CD14-positive monocyte (primary cell): ENCODE results near the gene RAPH1. TPM values are rescaled to one million over a fixed set of nuclear protein-coding genes. Genes with fewer than 3 reads are reported as not detected.

Experiments
- DNase-seq, 3 donors: peaks; one replicate each; pipeline ENCODE4 v3.0.0-alpha.2; 2011 to 2022
- H2AFZ ChIP-seq: 2 replicates; pipeline ENCODE4 v1.6.0; 2012; ENCODE audit warnings: mild to moderate bottlenecking, low read depth, low read length, inconsistent platforms; ENCODE audit not compliant: insufficient read depth, poor library complexity, severe bottlenecking
- H3K27ac ChIP-seq, 2 donors: 1 replicate in 1 of 2; 2 replicates in 1 of 2; pipeline ENCODE4 v1.5.1; 2012 to 2013; ENCODE audit warnings: low read length in 2 of 2, control low read depth in 1 of 2, inconsistent platforms in 1 of 2, low read depth in 1 of 2, mild to moderate bottlenecking in 1 of 2
- H3K27me3 ChIP-seq, 2 donors: one replicate each; pipeline versions ENCODE4 v1.6.0 to v1.6.1; 2011 to 2013; ENCODE audit warnings: low read length in 2 of 2; ENCODE audit not compliant: control insufficient read depth in 2 of 2, insufficient read depth in 2 of 2
- H3K36me3 ChIP-seq, 2 donors: replicated peaks in 1 of 2; 1 replicate in 1 of 2; 2 replicates in 1 of 2; pipeline versions ENCODE4 v1.5.1 to v1.6.1; 2012 to 2013; ENCODE audit warnings: low read length in 2 of 2, control low read depth in 1 of 2, inconsistent platforms in 1 of 2, mild to moderate bottlenecking in 1 of 2; ENCODE audit not compliant: insufficient read depth in 2 of 2, control insufficient read depth in 1 of 2
- H3K4me1 ChIP-seq, 2 donors: 1 replicate in 1 of 2; 2 replicates in 1 of 2; pipeline versions ENCODE4 v1.5.1 to v1.6.1; 2012 to 2013; ENCODE audit warnings: low read length in 2 of 2, control low read depth in 1 of 2, inconsistent platforms in 1 of 2, mild to moderate bottlenecking in 1 of 2, moderate library complexity in 1 of 2; ENCODE audit not compliant: insufficient read depth in 2 of 2, control insufficient read depth in 1 of 2
- H3K4me2 ChIP-seq: replicated peaks from 2 replicates; pipeline ENCODE3; 2012; ENCODE audit warnings: low read length, moderate library complexity, mild to moderate bottlenecking; ENCODE audit not compliant: poor library complexity, severe bottlenecking; ENCODE audit errors: extremely low read depth
- H3K4me3 ChIP-seq, 3 experiments: fragments of 200-600 bp in 1 of 3; sonication (generic) in 1 of 3; replicated peaks in 1 of 3; 1 replicate in 2 of 3; 2 replicates in 1 of 3; pipeline ENCODE4 v1.5.1; 2011 to 2013; ENCODE audit warnings: low read length in 3 of 3, mild to moderate bottlenecking in 3 of 3, control low read depth in 2 of 3, low read depth in 2 of 3, inconsistent platforms in 1 of 3, moderate library complexity in 1 of 3
- H3K79me2 ChIP-seq: 2 replicates; pipeline ENCODE4 v1.6.0; 2012; ENCODE audit warnings: mild to moderate bottlenecking, control low read depth, inconsistent platforms, low read length, moderate library complexity; ENCODE audit not compliant: insufficient read depth
- H3K9ac ChIP-seq: 2 replicates; pipeline ENCODE4 v1.6.0; 2017; ENCODE audit warnings: low read length, mild to moderate bottlenecking; ENCODE audit not compliant: insufficient read depth, poor library complexity, severe bottlenecking
- H3K9me3 ChIP-seq, 2 donors: replicated peaks in 1 of 2; 1 replicate in 1 of 2; 2 replicates in 1 of 2; pipeline versions ENCODE4 v1.5.1 to v1.6.1; 2012 to 2013; ENCODE audit warnings: low read length in 2 of 2, control low read depth in 1 of 2; ENCODE audit not compliant: control insufficient read depth in 1 of 2, insufficient read depth in 1 of 2
- H4K20me1 ChIP-seq: 2 replicates; pipeline ENCODE4 v1.6.0; 2012; ENCODE audit warnings: mild to moderate bottlenecking, low read length, control low read depth, moderate library complexity; ENCODE audit not compliant: insufficient read depth
- H3K27ac Mint-ChIP-seq, 7 donors: one replicate each; pipeline ENCODE4 v1.8.0; 2020; ENCODE audit warnings: mild to moderate bottlenecking in 7 of 7, mixed read lengths in 7 of 7, moderate library complexity in 6 of 7, inconsistent platforms in 2 of 7
- H3K27me3 Mint-ChIP-seq, 3 donors: one replicate each; pipeline ENCODE4 v1.8.0; 2021 to 2022; ENCODE audit warnings: low read depth in 3 of 3, mild to moderate bottlenecking in 3 of 3, mixed read lengths in 3 of 3, moderate library complexity in 3 of 3, inconsistent platforms in 1 of 3
- H3K36me3 Mint-ChIP-seq, 2 donors: one replicate each; pipeline ENCODE4 v1.8.0; 2020; ENCODE audit warnings: mixed read lengths in 2 of 2, inconsistent platforms in 1 of 2, mild to moderate bottlenecking in 1 of 2
- H3K4me1 Mint-ChIP-seq: one replicate; pipeline ENCODE4 v1.8.0; 2020; ENCODE audit warnings: mild to moderate bottlenecking, mixed read lengths
- H3K4me3 Mint-ChIP-seq, 2 donors: one replicate each; pipeline ENCODE4 v1.8.0; 2020; ENCODE audit warnings: mild to moderate bottlenecking in 2 of 2, mixed read lengths in 2 of 2, moderate library complexity in 1 of 2
- H3K9me3 Mint-ChIP-seq, 7 donors: one replicate each; pipeline ENCODE4 v1.8.0; 2020 to 2022; ENCODE audit warnings: mixed read lengths in 7 of 7, mild to moderate bottlenecking in 6 of 7, moderate library complexity in 6 of 7, inconsistent platforms in 2 of 7
- WGBS: methylation state at CpG from one replicate; pipeline ENCODE4 v1.1.5; 2013; ENCODE audit warnings: missing lambda C conversion rate; ENCODE audit not compliant: insufficient coverage; 5-methylcytosine and 5-hydroxymethylcytosine counted together
- intact Hi-C, 2 donors: fragments of 100-400 bp; cut with micrococcal nuclease; formaldehyde crosslinking; loops; one replicate each; pipeline versions ENCODE4 v1.15.0 to v1.15.1; 2023
- polyA plus RNA-seq, 3 donors: library from polyadenylated mRNA; depleted of rRNA in 1 of 3; unstranded in 2 of 3; stranded (reverse) in 1 of 3; fragments of 300-500 nt in 2 of 3; fragments of >200 nt in 1 of 3; fragmentation: Illumina TruSeq in 2 of 3; gene quantifications; 1 replicate in 2 of 3; 2 replicates in 1 of 3; pipeline ENCODE4 v1.2.3, GENCODE V29; 2012 to 2021
- TF ChIP-seq, protein P1 (sequence below): fragments of 200-600 bp; IDR thresholded peaks from one replicate; pipeline ENCODE4 v1.8.0; 2022; ENCODE audit warnings: antibody characterized with exemption, mild to moderate bottlenecking

Gene RAPH1
- polyA plus RNA-seq, 3 donors: 3.8 to 5.1 (median 4.5) TPM

DNA sequence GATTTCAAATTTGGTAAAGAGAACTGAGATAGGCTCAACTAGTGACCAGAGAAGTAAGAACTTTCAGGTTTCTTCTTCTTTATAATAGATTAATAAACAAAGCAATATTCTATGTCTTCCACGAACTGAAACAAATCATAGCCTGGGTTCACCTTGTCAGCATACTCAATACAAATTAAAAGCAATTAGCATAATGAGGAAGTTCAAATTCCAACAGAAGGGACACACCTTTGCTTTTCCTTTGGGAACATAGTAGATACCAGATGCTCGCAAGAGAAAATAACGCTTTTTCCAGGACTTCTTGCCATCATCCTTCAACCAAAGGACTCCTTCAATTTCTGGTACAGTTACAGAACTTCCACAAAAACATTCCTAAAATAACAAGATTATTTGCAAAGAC lies 79.9 kb downstream of the RAPH1 start:
- no peak overlapping the region for H3K4me3 Mint-ChIP-seq
- TF ChIP-seq, protein P1, sequence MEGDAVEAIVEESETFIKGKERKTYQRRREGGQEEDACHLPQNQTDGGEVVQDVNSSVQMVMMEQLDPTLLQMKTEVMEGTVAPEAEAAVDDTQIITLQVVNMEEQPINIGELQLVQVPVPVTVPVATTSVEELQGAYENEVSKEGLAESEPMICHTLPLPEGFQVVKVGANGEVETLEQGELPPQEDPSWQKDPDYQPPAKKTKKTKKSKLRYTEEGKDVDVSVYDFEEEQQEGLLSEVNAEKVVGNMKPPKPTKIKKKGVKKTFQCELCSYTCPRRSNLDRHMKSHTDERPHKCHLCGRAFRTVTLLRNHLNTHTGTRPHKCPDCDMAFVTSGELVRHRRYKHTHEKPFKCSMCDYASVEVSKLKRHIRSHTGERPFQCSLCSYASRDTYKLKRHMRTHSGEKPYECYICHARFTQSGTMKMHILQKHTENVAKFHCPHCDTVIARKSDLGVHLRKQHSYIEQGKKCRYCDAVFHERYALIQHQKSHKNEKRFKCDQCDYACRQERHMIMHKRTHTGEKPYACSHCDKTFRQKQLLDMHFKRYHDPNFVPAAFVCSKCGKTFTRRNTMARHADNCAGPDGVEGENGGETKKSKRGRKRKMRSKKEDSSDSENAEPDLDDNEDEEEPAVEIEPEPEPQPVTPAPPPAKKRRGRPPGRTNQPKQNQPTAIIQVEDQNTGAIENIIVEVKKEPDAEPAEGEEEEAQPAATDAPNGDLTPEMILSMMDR: no peak
- H3K9me3 Mint-ChIP-seq: peaks cover 0 to 1% (median 0%) of the 10 kb centered on the region in 7 donors
- no peaks in the 10 kb centered on the region for H4K20me1 ChIP-seq
- H3K9ac ChIP-seq: no peak overlapping the region
- H3K4me2 ChIP-seq: no peak overlapping the region
- WGBS: no CpG with 5 or more reads among the region's 3 CpGs
- intact Hi-C loops: no loop called here
- peaks cover 0 to 3% (median 0%) of the 10 kb centered on the region in 3 donors for H3K27me3 Mint-ChIP-seq
- peaks cover 6 to 8% of the 10 kb centered on the region in 2 donors for H3K4me1 ChIP-seq
- H3K27me3 ChIP-seq: peaks cover 0 to 2% of the 10 kb centered on the region in 2 donors
- peaks cover 10% of the 10 kb centered on the region for H3K4me1 Mint-ChIP-seq
- DNase-seq: no peak
- H3K27ac Mint-ChIP-seq: no peak overlapping the region
- H3K36me3 Mint-ChIP-seq: peaks cover 17 to 21% of the 10 kb centered on the region in 2 donors
- peaks cover 5 to 8% of the 10 kb centered on the region in 2 donors for H3K36me3 ChIP-seq
- no peaks in the 10 kb centered on the region for H3K79me2 ChIP-seq
- no peak overlapping the region for H3K4me3 ChIP-seq
- no peaks in the 10 kb centered on the region for H3K9me3 ChIP-seq
- H2AFZ ChIP-seq: no peak overlapping the region
- no peak overlapping the region for H3K27ac ChIP-seq

DNA sequence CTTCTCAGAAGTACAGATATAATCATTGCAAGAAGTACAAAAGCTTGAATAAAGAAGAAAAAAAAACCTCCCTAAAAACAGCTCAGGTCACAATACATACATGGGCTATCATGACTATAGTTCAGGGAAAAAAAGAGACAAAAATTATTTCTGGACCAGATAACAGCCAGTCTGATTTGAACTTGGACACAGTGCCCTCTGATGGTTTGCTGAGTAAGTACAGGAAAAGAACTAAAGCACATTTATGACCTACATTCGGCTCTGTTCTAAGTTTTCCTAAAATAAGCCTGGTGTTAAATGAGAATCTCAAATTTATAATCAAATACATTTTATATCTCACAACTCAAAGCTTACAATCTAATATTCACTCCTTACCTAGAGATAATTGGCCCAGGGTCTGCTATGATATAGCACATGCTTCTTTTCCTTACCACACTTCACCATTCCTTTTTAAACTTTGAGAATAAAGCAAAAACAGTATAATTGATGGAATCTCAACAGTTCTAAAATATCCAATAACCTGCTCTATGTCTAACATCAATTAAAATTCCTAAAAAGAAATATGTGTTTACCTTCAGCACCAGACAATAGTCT lies 81.1 kb downstream of the RAPH1 start:
- Histone ChIP-seq H3K27me3 (peaks cover 0 to 2% of the 10 kb centered on the region in 2 donors), H3K4me2 (no peak overlapping the region), H3K79me2 (no peaks in the 10 kb centered on the region), H3K4me3 (no peak overlapping the region), H3K27ac (no peak overlapping the region), H3K9me3 (no peaks in the 10 kb centered on the region), H3K4me1 (peaks cover 6 to 8% of the 10 kb centered on the region in 2 donors), H4K20me1 (no peaks in the 10 kb centered on the region), H3K9ac (no peak overlapping the region), H2AFZ (no peak overlapping the region), H3K36me3 (peaks cover 5 to 9% of the 10 kb centered on the region in 2 donors)
- H3K36me3 Mint-ChIP-seq: peaks cover 11 to 17% of the 10 kb centered on the region in 2 donors
- intact Hi-C loops: no loop called here
- TF ChIP-seq, protein P1: peak; percentile 77
- H3K4me3 Mint-ChIP-seq: no peak overlapping the region
- H3K9me3 Mint-ChIP-seq: peaks cover 0 to 1% (median 0%) of the 10 kb centered on the region in 7 donors
- peaks cover 10% of the 10 kb centered on the region for H3K4me1 Mint-ChIP-seq
- DNase-seq: peak; percentile 11 to 37 (median 31)
- H3K27me3 Mint-ChIP-seq: peaks cover 0 to 3% (median 0%) of the 10 kb centered on the region in 3 donors
- H3K27ac Mint-ChIP-seq: no peak overlapping the region
- WGBS: no CpG with 5 or more reads among the region's 1 CpG
